Measurements from ENCODE around the gene EPRS1.
"Not testable (repeated sequence)": the region's sequence is repeated elsewhere in the genome, so short reads cannot be mapped to it uniquely, and the experiment has no call there.

EPRS1 gene

DNA sequence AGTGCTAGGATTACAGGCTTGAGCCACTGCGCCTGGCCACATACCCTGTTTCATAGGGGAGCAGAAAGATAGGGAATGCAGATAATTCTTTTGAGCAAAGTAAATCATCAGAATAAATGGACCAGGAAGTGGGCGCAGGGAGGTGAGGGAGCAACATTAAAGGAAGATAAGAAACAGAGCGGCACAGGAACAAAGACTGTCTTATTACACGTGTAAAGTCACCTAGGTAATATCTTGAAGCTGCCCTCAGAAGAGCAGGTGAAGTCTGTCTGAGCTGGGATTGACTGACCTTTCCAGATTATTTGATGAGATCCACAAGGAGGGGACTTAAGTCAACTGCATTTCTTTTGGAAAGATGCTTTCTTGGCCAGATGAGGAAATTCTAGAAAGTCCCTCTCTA is 7.7 kb downstream of the EPRS1 start:
- no peak for DNase-seq (ENCODE audit: low read depth in 2 of 2)

- DNase-seq (ENCODE audit: low read depth in 2 of 2): not testable (repeated sequence)
Measured at GRCh38 chr1:220037810-220038209, 8.5 kb downstream of the EPRS1 start.

DNA sequence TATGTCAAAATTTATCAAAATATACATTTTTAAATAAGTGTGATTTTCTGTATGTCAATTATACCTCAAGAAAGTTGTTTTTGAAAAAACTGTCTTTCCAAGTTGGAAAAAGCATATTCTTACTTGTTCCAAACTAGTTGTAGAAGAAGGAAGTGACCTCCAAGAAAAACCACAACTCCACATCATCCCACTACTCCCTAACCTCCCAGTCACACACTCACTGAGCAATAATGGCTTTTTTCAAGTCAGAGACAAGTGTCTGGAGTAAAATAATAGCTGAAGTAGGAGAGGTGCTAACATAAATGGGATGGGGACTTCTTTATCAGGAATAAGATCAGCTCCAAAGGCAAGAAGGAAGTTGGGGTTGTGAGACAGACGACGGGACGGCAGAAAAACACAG is 13.4 kb downstream of the EPRS1 start:
- no peak for DNase-seq (ENCODE audit: low read depth in 2 of 2)

GRCh38 chr1:220031287-220031686 is 15.0 kb downstream of the EPRS1 start:
- DNase-seq (ENCODE audit: low read depth in 2 of 2): no peak

GRCh38 chr1:220028346-220028895 is 17.9 kb downstream of the EPRS1 start:
- no peak for DNase-seq (ENCODE audit: low read depth in 2 of 2)

DNA sequence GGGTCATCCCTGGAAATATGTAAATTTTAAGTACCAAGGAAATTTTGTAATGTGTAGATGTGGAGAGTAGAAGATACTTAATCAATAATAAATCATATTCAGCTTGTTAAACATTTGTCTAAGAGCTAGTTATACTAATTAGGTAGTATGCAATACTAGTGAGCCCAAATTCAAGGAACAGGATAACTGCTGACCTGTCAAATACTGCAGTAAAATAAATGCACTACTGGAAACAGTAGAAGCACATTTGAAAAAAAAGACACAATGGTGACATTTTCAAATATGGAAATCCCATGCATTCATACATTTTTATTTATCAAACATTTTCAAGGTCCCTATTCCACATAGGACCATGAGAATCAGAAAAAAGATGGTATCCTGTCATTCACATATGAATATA is 27.2 kb downstream of the EPRS1 start:
- DNase-seq (ENCODE audit: low read depth in 2 of 2): no peak

GRCh38 chr1:220013497-220013896 is 32.8 kb downstream of the EPRS1 start:
- no peak for DNase-seq (ENCODE audit: low read depth in 2 of 2)

GRCh38 chr1:220012259-220012658 is 34.0 kb downstream of the EPRS1 start:
- DNase-seq (ENCODE audit: low read depth in 2 of 2): no peak

DNA sequence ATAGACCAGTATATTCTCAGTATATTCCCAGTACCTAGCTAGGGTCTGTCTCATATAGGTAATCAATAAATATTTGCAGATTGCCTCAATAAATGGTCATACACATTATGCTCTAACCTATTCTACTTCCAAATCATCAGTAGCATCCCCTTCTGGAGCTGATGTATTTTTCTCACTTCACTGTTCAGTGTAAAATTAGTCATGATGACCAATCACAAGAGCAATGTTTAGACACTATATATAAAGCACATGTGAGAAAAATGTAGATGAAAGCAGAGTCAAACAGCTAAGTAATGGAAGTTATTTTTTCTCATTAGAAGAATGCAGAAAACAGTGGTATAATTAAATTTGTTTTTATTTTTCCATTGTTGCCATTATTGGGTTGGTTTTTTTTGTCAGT is 34.7 kb downstream of the EPRS1 start:
- no peak for DNase-seq (ENCODE audit: low read depth in 2 of 2)

GRCh38 chr1:220007438-220007837 is 38.9 kb downstream of the EPRS1 start:
- DNase-seq (ENCODE audit: low read depth in 2 of 2): no peak

DNA sequence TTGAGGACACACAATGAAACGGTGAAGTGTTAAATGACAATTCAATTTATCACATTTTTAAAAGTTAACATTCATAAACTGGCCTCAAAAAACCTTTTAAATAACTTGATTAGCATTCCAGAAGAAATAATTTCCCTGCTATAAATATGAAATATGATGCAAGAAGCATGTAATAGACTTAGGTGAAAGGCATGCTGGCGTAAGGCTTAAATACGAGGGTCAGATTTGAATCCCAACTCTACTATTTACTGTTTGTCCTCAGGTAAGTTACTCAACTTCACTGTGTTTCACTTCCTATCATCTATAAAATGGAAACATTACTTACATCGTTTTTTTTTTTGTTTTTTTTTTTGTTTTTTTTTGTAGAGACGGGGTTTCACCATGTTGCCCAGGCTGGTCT is 40.8 kb downstream of the EPRS1 start:
- no peak for DNase-seq (ENCODE audit: low read depth in 2 of 2)

DNA sequence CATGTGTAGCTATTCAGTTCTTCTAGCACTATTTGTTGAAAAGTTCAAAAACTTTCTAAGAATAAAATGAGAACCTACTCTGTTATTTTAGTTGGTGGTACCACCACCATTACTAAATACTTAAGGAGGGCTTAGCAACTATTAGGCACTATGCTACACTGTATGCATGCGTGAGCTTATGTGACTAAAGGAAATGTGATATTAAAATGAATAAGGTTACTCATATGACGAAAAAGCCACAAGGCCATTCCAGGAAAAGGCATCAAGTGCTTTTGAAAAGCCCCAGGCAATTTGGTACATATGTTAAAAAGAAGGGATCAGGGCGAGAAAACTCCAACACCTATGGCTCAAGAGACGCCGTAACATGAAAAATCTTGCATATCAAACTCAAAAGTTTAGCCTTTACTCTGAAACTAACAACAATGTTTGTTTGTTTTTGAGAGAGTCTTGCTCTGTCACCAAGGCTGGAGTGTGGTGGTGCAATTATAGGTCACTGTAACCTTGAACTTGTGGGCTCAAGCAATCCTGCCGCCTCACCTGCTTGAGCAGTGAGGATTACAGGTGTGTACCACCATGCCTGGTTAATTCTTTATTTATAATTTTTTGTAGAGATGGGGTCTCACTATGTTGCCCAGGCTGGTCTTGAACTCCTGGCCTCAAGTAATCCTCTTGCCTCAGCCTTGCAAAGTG is 42.5 kb downstream of the EPRS1 start:
- DNase-seq (ENCODE audit: low read depth in 2 of 2): no peak

- DNase-seq (ENCODE audit: low read depth in 2 of 2): no peak
Measured at GRCh38 chr1:220003015-220003414, 43.3 kb downstream of the EPRS1 start.

- DNase-seq (ENCODE audit: low read depth in 2 of 2): no peak
Measured at GRCh38 chr1:220001095-220001501, 45.2 kb downstream of the EPRS1 start.

- no peak for DNase-seq (ENCODE audit: low read depth in 2 of 2)
Measured at GRCh38 chr1:219999821-220000220, 46.5 kb downstream of the EPRS1 start.
